GM21423 (cell line): ENCODE results near the gene LCE1F.

Experiments
- ATAC-seq: cut with Tn5 transposase; IDR thresholded peaks from one replicate; pipeline ENCODE4 v1.9.1; 2021; ENCODE audit warnings: mild to moderate bottlenecking, moderate library complexity; ENCODE audit not compliant: unreplicated experiment

Gene LCE1F

DNA sequence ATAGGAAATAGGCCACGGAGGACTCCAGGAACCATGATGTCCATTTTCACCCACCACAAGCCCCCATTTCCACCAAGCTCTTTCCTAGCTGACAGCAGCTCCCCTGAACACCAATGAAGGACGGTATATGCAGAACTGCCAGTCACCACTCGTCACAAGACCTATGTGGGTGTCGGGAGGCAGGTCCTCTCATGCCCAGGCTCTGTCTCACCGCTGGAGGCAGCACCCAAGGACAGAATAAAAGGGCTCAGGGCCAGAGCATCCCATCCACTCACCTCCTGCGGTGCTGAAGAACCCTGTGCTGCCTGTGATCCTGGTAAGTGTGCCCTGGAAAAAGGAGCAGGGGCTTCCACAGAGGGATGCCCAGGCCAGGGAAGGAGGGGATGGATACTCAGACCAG lies at the start of gene LCE1F:
LCE1F (plus strand) TSS at position 266 of the 400 bp plus-strand sequence. CDS start 1,232 bp downstream, outside the sequence.
- ATAC-seq = no peak

DNA sequence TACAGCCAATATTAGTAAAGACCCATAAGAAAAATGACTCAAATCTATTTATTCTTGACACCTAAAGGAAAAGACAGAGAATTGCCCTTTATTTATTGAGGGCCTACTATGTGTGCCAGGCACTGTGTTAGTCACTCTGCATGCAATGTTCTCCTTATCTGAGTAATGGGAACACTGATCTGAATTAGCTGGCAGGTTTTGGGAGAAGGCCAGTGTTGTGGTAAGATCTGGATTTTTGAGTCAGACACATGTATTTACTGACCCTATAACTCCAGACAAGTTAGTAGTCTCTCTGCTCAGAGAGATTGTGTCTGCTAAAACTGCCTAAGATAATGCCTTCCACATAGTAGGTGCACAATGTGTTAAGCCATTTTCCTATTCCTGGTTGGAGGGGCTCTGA lies 49.7 kb upstream of the LCE1F start:
- no peak for ATAC-seq

- no peak for ATAC-seq
These were observed 46.0 kb upstream of the LCE1F start for GRCh38 chr1:152728986-152729385.

DNA sequence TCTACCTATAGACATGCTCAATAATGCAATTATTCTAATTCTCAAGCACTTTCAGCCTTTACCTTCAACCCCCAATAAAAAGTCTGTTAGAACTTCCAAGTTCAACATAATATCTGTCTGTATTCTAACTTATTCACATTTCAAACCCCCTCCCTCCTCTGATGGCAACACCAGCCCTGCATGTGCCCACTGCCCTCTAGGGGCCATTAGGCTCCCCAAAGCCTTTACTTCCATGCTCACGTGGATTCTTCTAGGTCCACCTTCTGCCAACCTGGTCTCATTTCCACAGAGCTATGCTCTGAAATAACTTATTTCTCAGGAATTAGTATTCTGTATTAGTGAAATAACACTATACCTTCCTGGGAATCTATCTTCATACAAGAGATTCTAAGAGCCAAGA lies 39.3 kb upstream of the LCE1F start:
- ATAC-seq = no peak

- no peak for ATAC-seq
These were observed 36.9 kb upstream of the LCE1F start for GRCh38 chr1:152737997-152738396.

- no peak for ATAC-seq
These were observed 35.1 kb upstream of the LCE1F start for GRCh38 chr1:152739841-152740240.

DNA sequence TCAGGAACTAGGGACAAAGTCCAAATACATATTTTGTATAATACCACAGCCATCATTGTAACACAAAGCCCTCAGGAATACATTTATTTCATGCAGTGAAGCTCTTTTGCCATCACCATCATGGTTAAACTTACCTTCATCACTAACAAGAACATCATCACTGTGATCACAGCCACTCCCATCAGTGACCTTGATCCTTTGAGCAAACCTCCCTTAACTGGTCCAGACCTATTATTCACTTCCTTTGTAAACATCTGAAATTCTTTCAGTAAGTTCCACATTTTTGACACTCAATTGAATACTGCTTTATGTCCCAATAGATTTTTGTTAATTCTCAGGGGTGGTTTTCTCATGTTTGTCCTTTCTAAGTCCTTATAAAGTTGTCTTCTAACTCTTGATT lies 33.3 kb upstream of the LCE1F start:
- no peak for ATAC-seq

DNA sequence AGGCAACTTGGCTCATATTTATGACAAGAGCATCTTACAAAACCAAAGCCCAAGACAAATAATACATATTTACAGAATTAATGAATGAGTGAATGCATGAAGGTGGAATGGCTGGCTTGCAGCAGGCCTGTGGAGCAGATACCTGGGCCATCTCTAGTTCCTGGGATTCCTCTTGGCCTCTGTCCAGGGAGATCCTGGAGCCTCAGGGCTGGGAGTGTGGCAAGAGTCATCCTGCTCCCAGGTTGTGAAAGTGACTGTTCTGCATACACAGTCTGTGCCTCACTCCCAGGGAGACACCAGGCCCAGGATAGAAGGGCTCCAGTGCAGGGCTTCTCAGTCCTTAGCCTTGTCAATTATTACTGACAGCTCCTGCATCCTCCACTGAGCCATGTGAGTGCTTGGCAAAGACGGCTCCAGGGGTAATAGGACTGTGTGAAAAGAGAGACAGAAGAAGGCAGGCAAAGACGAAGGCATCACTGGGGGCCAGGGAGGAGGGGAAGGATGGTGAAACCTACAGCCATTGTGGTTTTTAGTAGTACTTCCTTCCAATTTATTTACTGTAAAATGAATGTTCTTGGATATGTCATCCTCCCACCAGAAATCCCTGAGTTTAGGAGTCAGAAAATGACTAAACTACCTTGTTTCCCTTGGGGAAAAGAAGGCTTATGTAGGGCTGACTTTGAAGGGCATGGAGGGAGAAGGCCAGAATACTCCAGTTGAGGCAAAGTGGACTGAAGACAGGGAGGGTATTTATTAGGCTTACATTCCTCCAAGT lies 31.4 kb upstream of the LCE1F start:
- ATAC-seq = no peak

GRCh38 chr1:152745289-152745704 lies 29.6 kb upstream of the LCE1F start:
- no peak for ATAC-seq

- ATAC-seq = no peak
These were observed 29.0 kb upstream of the LCE1F start for GRCh38 chr1:152745765-152746444.

DNA sequence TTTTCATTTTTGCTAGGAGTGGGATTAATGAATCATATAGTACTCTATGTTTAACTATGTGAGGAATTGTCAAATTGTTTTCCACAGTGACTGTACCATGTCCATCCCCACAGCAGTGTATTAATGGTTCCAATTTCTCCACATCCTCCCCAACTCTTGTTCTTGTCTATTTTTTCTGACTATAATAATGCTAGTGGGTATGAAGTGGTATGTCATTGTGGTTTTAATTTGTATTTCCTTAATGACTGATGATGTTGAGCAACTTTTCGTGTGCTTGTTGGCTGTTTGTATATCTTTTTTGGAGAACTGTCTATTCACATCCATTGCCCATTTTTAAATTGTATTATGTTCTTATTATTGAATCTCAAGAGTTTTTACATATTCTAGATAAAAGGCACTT lies 27.1 kb upstream of the LCE1F start:
- no peak for ATAC-seq

DNA sequence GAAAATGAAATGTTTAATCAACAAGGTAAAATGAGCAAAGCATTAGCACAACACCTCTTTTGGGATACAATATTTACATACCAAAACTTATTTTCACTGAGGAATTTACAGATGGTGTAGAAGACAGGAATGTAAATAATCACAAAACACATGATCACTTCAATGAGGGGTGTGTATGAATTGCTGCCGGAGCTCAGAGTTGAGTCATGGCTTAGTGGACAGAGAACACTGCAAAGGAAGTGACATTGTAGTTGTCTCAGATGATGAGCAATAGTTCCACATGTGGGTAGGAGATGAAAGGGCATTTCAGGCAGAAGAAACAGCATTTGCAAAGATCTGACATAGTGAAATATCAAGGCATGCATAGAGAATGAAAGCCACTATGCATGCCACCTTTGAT lies 22.7 kb upstream of the LCE1F start:
- no peak for ATAC-seq

GRCh38 chr1:152753586-152753985 lies 21.4 kb upstream of the LCE1F start:
- ATAC-seq = no peak

DNA sequence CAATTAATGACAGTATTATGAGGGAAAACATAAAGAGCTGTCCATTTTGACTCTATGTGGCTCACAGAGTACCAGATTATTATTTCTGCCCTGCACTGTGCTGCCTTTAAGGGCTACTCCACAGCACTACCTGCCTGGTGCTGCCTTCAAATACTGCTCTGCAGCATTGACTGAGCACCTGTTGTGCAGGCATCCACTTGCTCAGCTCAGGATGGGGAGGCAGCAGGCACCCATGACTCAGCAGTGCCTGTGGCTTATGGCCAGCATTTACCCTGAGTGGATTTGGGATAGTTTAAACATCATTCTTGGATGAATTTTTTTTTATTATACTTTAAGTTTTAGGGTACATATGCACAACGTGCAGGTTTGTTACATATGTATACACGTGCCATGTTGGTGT lies 18.1 kb upstream of the LCE1F start:
- no peak for ATAC-seq

DNA sequence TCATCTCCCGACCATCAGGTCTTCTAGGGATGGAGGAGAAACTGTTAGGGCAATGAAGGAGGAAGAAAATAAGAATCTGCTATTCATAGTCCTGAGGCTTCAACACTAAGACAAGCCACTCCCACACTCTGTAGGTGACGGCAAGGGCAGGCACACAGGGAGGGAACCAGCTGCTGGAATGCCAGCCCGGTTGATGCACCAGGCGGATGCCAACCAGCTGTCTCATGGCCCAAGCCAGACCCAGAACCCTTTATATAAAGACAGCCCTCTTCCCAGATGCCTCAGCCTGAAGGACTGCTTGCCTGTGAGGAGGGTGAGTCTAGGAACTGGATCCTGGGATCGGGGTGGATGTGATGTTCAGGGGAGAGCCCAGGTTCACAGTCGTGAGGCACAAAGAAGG lies 17.2 kb upstream of the LCE1F start, which contains the start of gene KPRP:
KPRP (plus strand) TSS at position 279 of the 400 bp plus-strand sequence. CDS start 1,564 bp downstream, outside the sequence.
- ATAC-seq = no peak

DNA sequence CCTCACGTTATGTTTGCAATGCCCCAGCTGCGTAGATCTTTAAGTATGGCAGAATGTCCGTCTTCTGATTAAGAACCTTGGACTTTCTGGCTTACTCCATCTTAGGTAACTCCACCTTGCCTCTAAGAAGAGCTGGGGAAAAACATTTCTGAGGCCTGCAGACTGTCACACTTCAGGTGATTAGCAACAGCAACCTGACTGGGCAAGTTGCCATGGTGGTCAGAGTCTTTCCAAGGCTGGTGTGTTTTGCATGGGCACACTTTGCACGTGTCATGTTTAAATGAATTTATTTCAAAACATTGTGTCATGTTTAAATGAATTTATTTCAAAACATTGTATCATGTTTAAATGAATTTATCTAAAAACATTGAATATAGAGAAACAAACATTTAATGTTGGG lies 16.3 kb upstream of the LCE1F start:
- ATAC-seq = no peak

DNA sequence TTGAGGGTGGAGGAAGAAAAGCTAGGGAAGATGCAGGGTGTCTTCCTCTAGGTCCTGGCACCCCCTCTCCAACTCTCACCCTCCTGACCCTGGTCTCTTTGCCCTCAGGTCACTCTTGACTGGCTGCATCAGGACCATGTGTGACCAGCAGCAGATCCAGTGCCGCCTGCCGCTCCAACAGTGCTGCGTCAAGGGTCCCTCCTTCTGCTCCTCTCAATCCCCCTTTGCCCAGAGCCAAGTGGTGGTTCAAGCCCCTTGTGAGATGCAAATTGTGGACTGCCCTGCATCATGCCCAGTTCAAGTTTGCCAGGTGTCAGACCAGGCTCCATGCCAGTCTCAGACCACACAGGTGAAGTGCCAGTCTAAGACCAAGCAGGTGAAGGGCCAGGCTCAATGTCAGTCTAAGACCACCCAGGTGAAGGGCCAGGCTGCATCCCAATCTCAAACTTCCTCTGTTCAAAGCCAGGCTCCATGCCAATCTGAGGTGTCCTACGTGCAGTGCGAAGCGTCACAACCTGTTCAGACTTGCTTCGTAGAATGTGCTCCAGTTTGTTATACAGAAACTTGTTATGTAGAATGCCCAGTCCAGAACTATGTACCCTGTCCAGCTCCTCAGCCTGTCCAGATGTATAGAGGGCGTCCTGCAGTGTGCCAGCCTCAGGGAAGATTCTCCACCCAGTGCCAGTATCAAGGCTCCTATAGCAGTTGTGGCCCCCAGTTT lies 15.3 kb upstream of the LCE1F start:
- no peak for ATAC-seq

DNA sequence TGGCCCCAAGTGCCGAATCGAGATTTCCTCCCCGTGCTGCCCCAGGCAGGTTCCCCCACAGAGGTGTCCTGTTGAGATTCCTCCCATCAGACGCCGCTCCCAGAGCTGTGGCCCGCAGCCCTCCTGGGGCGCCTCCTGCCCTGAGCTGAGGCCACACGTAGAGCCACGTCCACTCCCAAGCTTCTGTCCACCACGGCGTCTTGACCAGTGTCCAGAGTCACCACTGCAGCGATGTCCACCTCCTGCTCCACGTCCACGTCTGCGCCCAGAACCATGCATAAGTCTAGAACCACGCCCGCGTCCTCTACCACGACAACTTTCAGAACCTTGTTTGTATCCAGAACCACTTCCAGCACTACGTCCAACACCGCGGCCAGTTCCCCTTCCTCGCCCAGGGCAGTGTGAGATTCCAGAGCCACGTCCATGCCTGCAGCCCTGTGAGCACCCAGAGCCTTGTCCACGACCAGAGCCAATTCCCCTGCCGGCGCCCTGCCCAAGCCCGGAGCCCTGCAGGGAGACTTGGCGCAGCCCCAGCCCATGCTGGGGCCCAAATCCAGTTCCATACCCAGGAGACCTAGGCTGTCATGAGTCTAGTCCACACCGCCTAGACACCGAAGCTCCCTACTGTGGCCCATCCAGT lies 14.3 kb upstream of the LCE1F start:
- ATAC-seq = no peak

GRCh38 chr1:152761609-152762213 lies 13.2 kb upstream of the LCE1F start:
- ATAC-seq = no peak

GRCh38 chr1:152768847-152769533 lies 6.0 kb upstream of the LCE1F start:
- no peak for ATAC-seq
